HepG2 (cell line): ENCODE data around the gene C1QB.

ENCODE experiments used
- ATF6 ChIP-seq: sonication (generic); formaldehyde crosslinking; conservative IDR thresholded peaks from 2 replicates; pipeline ENCODE4 v1.4.0; 2020; ENCODE audit warnings: missing genetic modification reagents
- CTCF ChIP-seq: sonication (generic); formaldehyde crosslinking; IDR thresholded peaks from 2 replicates; pipeline ENCODE4 v1.5.0; 2020; ENCODE audit warnings: mild to moderate bottlenecking, missing genetic modification reagents, moderate library complexity
- FOXJ3 ChIP-seq: sonication (generic); formaldehyde crosslinking; IDR thresholded peaks from 2 replicates; pipeline ENCODE4 v1.4.0; 2020; ENCODE audit warnings: missing genetic modification reagents, mild to moderate bottlenecking, borderline replicate concordance
- JUNB ChIP-seq: sonication (generic); formaldehyde crosslinking; IDR thresholded peaks from 2 replicates; pipeline ENCODE4 v1.8.0; 2022; ENCODE audit warnings: missing genetic modification reagents, mild to moderate bottlenecking, borderline replicate concordance
- NCOR1 ChIP-seq: fragments of 200-600 bp; sonication (generic); IDR thresholded peaks from 2 replicates; pipeline ENCODE4 v1.7.0; 2017; ENCODE audit warnings: antibody characterized with exemption, low read length, borderline replicate concordance
- ZNF782 ChIP-seq: sonication (generic); formaldehyde crosslinking; IDR thresholded peaks from 2 replicates; pipeline ENCODE4 v1.4.0; 2020; ENCODE audit warnings: missing genetic modification reagents, mild to moderate bottlenecking, borderline replicate concordance
- ZNF790 ChIP-seq: sonication (generic); formaldehyde crosslinking; IDR thresholded peaks from 2 replicates; pipeline ENCODE4 v1.8.0; 2022; ENCODE audit warnings: missing genetic modification reagents, mild to moderate bottlenecking, borderline replicate concordance
- TF ChIP-seq, protein P1 (sequence below): IDR thresholded peaks from 2 replicates; pipeline ENCODE4 v1.6.1; 2012; ENCODE audit warnings: inconsistent platforms
- TF ChIP-seq, protein P2 (sequence below): sonication (generic); formaldehyde crosslinking; IDR thresholded peaks from 2 replicates; pipeline ENCODE4 v1.4.0; 2020; ENCODE audit warnings: low read depth, missing genetic modification reagents
- TF ChIP-seq, protein P3 (sequence below): conservative IDR thresholded peaks from 2 replicates; pipeline ENCODE4 v1.6.1; 2018; ENCODE audit warnings: missing genetic modification reagents

DNA sequence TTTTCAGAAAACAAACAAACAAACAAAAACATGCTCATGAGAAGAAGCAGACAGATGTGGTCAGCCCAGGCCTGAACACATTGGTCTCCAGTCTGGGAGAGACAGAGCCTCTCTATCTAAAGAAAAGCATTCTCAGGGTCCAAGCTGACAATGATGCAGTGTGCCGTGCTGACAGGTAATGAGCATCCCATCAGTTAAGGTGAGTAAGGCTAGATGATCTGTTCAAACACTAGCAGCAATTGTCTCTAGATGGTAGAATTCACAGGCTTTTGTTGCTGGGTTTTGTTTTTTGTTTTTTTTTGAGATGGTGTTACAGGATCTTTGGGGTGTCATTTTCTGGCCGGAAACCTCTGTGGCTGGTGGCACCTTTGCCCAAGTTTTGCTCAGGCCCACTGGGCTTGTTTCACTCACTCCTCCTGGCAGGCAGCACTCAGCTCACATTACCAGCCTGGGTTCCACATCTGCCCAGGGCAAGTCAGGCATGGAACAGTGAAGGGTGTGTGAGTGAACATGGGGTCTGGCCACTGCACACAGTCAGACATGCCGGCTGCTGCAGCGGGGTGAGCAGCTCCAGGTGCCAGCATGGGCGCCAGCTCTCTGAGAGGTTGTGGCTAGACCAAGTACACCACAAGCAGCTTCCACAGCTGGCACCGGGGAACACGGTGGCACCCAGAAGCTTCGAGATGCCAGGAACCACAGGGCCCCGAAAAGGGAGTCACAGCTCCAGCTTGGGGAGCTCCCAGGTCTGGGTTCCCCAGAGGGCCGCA, 19.2 kb upstream of the C1QB start:
- TF ChIP-seq CTCF (no peak), FOXJ3 (CRISPR knock-in tag) (no peak), NCOR1 (no peak), ATF6 (no peak), JUNB (CRISPR knock-in tag) (no peak), ZNF782 (CRISPR knock-in tag) (no peak), ZNF790 (no peak)
- TF ChIP-seq, protein P1, sequence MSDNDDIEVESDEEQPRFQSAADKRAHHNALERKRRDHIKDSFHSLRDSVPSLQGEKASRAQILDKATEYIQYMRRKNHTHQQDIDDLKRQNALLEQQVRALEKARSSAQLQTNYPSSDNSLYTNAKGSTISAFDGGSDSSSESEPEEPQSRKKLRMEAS = no peak
- TF ChIP-seq, protein P2, sequence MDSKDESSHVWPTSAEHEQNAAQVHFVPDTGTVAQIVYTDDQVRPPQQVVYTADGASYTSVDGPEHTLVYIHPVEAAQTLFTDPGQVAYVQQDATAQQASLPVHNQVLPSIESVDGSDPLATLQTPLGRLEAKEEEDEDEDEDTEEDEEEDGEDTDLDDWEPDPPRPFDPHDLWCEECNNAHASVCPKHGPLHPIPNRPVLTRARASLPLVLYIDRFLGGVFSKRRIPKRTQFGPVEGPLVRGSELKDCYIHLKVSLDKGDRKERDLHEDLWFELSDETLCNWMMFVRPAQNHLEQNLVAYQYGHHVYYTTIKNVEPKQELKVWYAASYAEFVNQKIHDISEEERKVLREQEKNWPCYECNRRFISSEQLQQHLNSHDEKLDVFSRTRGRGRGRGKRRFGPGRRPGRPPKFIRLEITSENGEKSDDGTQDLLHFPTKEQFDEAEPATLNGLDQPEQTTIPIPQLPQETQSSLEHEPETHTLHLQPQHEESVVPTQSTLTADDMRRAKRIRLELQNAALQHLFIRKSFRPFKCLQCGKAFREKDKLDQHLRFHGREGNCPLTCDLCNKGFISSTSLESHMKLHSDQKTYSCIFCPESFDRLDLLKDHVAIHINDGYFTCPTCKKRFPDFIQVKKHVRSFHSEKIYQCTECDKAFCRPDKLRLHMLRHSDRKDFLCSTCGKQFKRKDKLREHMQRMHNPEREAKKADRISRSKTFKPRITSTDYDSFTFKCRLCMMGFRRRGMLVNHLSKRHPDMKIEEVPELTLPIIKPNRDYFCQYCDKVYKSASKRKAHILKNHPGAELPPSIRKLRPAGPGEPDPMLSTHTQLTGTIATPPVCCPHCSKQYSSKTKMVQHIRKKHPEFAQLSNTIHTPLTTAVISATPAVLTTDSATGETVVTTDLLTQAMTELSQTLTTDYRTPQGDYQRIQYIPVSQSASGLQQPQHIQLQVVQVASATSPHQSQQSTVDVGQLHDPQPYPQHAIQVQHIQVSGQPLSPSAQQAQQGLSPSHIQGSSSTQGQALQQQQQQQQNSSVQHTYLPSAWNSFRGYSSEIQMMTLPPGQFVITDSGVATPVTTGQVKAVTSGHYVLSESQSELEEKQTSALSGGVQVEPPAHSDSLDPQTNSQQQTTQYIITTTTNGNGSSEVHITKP (CRISPR knock-in tag) = no peak
- TF ChIP-seq, protein P3, sequence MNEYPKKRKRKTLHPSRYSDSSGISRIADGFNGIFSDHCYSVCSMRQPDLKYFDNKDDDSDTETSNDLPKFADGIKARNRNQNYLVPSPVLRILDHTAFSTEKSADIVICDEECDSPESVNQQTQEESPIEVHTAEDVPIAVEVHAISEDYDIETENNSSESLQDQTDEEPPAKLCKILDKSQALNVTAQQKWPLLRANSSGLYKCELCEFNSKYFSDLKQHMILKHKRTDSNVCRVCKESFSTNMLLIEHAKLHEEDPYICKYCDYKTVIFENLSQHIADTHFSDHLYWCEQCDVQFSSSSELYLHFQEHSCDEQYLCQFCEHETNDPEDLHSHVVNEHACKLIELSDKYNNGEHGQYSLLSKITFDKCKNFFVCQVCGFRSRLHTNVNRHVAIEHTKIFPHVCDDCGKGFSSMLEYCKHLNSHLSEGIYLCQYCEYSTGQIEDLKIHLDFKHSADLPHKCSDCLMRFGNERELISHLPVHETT (CRISPR knock-in tag) = no peak
